Ishikawa (cell line): Measurements from ENCODE around the gene ZFR2.

ENCODE experiments used
- CEBPB ChIP-seq: IDR thresholded peaks from 2 replicates; pipeline ENCODE4 v1.6.1; 2012
- CREB1 ChIP-seq: IDR thresholded peaks from 2 replicates; pipeline ENCODE4 v1.6.1; 2012; ENCODE audit warnings: low read depth
- EGR1 ChIP-seq: IDR thresholded peaks from 2 replicates; pipeline ENCODE4 v1.6.1; 2012
- EP300 ChIP-seq: IDR thresholded peaks from 2 replicates; pipeline ENCODE4 v1.6.1; 2012; ENCODE audit warnings: borderline replicate concordance
- FOXM1 ChIP-seq: IDR thresholded peaks from 2 replicates; pipeline ENCODE4 v1.6.1; 2012; ENCODE audit warnings: low read depth, borderline replicate concordance
- NFIC ChIP-seq: IDR thresholded peaks from 2 replicates; pipeline ENCODE4 v1.6.1; 2012
- RAD21 ChIP-seq: IDR thresholded peaks from 2 replicates; pipeline ENCODE4 v1.6.1; 2012; ENCODE audit warnings: low read depth
- TAF1 ChIP-seq: IDR thresholded peaks from 2 replicates; pipeline ENCODE4 v1.6.1; 2012; ENCODE audit warnings: low read depth, mild to moderate bottlenecking
- TCF12 ChIP-seq: IDR thresholded peaks from 2 replicates; pipeline ENCODE4 v1.6.1; 2012; ENCODE audit warnings: low read depth
- TEAD4 ChIP-seq: IDR thresholded peaks from 2 replicates; pipeline ENCODE4 v1.6.1; 2012
- ZBTB7A ChIP-seq: IDR thresholded peaks from 2 replicates; pipeline ENCODE4 v1.6.1; 2012; ENCODE audit warnings: low read depth
- TF ChIP-seq, protein P1 (sequence below): IDR thresholded peaks from 2 replicates; pipeline ENCODE4 v1.6.1; 2012; ENCODE audit warnings: low read depth, mild to moderate bottlenecking
- TF ChIP-seq, protein P2 (sequence below): IDR thresholded peaks from 2 replicates; pipeline ENCODE4 v1.6.1; 2012
- TF ChIP-seq, protein P3 (sequence below): IDR thresholded peaks from 2 replicates; pipeline ENCODE4 v1.6.1; 2012

DNA sequence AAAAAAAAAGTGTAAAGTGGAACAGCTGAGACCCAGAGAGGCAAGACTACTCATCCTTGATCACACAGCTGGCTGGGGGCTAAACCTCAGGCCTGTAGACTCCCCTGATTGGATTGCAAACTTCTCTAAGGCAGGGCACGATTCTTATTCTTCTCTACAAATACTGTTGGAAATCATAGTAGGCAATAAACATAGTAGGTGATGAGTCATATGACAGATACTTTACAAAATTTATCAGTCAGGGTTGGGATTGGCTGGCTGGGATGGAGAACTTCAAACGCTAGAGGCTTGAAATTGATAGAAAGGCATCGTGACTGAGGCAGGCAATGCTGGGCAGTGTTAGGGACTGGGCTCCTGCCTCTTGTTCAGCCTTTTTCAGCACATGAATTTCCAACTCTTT lies 76.7 kb downstream of the ZFR2 start:
- TF ChIP-seq, protein P1, sequence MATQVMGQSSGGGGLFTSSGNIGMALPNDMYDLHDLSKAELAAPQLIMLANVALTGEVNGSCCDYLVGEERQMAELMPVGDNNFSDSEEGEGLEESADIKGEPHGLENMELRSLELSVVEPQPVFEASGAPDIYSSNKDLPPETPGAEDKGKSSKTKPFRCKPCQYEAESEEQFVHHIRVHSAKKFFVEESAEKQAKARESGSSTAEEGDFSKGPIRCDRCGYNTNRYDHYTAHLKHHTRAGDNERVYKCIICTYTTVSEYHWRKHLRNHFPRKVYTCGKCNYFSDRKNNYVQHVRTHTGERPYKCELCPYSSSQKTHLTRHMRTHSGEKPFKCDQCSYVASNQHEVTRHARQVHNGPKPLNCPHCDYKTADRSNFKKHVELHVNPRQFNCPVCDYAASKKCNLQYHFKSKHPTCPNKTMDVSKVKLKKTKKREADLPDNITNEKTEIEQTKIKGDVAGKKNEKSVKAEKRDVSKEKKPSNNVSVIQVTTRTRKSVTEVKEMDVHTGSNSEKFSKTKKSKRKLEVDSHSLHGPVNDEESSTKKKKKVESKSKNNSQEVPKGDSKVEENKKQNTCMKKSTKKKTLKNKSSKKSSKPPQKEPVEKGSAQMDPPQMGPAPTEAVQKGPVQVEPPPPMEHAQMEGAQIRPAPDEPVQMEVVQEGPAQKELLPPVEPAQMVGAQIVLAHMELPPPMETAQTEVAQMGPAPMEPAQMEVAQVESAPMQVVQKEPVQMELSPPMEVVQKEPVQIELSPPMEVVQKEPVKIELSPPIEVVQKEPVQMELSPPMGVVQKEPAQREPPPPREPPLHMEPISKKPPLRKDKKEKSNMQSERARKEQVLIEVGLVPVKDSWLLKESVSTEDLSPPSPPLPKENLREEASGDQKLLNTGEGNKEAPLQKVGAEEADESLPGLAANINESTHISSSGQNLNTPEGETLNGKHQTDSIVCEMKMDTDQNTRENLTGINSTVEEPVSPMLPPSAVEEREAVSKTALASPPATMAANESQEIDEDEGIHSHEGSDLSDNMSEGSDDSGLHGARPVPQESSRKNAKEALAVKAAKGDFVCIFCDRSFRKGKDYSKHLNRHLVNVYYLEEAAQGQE: no peak
- TF ChIP-seq RAD21 (no peak), EGR1 (no peak), ZBTB7A (no peak), FOXM1 (no peak), NFIC (no peak), TAF1 (no peak), TCF12 (no peak), CREB1 (no peak), CEBPB (no peak), EP300 (no peak), TEAD4 (no peak)
- TF ChIP-seq, protein P2, sequence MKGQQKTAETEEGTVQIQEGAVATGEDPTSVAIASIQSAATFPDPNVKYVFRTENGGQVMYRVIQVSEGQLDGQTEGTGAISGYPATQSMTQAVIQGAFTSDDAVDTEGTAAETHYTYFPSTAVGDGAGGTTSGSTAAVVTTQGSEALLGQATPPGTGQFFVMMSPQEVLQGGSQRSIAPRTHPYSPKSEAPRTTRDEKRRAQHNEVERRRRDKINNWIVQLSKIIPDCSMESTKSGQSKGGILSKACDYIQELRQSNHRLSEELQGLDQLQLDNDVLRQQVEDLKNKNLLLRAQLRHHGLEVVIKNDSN: no peak
- TF ChIP-seq, protein P3, sequence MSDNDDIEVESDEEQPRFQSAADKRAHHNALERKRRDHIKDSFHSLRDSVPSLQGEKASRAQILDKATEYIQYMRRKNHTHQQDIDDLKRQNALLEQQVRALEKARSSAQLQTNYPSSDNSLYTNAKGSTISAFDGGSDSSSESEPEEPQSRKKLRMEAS: no peak
